NCI-H1105 treated with DMSO at 0.1 percent for 48 hours (cell line): ENCODE data around the gene PBOV1.

ENCODE experiments used
- DNase-seq: peaks from one replicate; lab custom pipeline; 2025; lab: John Stamatoyannopoulos, UW

Gene PBOV1

DNA sequence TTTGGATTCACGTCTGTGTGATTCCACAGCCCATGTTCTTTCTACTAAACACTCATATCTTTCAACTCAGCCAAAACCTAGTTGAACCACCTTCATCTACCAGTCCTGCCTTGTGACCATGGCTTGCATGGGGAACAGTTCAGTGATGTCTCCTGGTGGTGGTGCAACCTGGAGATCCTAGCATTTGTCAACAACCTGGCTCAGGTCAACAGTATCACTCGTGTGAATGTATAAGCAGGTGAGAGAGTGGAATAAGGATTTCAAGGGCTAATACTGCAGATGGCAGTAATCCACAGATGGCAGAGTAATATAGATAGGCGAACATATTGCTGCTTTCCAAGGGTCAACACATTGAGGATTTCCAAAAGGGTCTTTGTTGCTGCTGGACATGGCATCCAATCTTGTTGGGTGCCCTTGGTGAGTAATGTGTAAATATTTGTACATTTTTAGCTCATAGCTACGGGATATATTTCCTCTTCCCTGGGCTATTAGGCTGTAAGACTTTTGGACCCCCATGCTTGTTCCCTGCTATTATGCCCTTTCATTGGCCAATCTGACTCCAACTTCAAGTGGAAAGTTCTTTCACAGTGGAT is 13.4 kb downstream of the PBOV1 start:
- no peak for DNase-seq

DNA sequence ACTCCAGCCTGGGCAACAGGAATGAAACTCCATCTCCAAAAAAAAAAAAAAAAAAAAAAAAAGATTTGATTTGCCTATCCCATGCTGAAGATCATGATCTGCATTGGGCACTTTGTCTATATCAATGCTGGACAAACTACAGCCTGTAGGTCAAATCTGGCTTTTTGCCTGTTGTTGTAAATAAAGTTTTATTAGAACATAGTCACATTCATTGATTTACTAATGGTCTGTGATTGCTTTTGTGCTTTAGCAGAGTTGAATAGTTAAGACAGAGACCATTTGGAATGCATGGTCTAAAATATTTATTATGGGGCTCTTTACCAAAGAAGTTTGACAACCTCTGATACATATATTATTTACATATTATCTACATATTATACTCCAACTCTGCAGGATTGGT is 14.0 kb downstream of the PBOV1 start:
- DNase-seq: no peak

DNA sequence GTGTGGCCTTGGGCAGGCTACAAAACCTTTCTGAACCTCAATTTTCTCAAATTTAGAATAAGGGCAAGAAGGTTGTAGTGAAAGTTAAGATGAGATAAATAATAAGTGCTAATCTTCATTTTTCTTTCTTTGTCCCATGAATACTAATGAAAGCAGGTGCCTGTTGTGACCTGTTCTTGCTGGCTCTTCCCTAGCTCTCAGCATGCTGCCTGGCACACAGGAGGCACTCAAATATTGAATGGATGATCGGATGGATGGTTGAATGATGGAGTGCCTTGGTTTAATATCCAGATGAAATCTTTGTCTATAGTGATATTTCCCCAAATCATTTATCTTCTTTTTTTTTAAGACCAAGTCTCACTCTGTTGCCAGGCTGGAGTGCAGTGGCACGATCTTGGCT is 15.0 kb downstream of the PBOV1 start:
- no peak for DNase-seq

DNA sequence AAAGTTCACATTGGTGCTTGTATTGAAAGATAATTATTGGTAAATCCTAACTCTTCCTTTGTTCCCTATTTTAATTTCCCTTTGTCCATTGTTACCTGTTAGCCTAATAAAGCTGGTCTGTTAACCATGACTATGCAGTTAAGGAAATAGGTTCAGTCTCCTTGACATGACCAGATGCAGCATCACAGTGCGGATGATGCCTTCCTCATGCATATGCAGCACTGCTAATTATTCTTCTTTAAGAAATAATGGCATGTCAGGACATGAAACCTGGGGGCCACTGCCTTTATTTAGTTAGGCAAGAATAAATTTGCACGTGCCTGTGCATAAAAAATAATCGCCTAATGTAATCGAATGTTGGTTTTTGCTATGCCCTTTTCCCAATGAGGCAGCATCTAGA is 16.5 kb downstream of the PBOV1 start:
- no peak for DNase-seq

DNA sequence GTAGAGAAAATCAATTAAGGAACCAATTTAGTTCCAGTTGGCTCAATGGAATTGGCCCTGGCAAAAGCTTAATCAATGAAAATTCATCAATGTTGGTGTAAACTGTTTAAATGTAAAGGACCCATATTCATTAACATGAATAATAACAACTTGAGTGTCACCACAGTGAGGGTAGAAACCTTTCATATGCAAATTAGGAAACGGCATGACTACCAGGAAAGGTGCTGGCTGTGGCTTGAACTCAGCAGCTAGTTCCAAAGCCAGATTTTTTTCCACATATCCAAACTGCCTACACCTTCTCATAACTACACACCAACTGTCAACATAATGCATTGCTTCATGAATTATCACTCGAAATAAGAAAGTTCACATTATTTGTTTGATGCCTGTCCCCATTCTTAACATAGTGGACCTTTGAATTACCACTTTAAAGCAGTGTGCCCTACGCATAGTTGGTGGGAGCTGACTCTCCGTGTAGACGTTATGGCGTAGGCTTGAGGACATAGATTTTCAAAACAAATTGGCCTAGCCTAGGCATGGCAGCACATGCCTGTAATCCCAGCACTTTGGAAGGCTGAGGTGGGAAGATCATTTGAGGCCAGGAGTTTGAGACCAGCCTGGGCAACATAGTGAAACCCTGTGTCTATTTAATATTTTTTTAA is 19.7 kb downstream of the PBOV1 start:
- DNase-seq: no peak

DNA sequence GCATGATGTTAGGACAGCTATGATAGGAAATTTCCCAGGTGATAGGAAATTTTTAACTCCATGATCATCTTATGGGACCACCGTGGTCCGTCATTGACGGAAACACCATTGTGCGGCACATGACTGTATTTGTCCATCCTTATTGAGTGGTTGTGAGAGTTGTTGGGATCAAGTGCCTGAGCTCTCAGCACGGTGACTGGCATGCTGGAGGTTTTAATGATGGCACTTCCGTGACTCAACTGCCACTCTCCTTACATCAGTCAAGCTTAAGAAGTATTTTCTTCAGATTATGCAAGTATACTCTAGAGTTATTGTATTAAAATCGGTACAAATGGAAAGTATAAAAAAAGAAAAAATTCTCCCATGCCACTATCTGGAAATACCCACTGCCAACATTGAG is 20.7 kb downstream of the PBOV1 start:
- DNase-seq: no peak

DNA sequence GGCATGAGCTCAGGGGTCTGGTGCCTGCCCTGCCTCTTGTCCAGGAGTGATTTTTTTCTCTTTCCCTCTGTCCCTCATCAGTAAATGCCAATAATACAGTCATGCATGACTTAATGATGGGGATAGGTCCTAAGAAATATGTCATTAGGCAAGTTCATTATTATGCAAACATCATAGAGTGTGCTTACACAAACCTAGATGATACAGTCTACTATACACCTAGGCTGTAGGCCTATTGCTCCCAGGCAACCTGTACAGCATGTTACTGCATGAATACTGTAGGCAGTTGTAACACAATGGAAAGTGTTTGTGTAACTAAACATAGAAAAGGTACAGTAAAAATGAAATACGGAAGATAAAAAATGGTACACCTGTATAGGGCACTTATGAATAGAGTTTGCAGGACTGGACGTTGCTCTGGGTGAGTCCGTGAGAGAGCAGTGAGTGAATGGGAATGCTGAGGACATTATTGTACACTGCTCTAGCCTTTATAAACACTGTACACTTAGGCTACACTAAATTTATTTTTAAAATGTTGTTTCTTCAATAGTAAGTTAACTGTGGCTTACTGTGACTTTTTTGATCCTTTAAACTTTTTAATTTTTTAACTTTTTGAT is 22.1 kb downstream of the PBOV1 start:
- no peak for DNase-seq

DNA sequence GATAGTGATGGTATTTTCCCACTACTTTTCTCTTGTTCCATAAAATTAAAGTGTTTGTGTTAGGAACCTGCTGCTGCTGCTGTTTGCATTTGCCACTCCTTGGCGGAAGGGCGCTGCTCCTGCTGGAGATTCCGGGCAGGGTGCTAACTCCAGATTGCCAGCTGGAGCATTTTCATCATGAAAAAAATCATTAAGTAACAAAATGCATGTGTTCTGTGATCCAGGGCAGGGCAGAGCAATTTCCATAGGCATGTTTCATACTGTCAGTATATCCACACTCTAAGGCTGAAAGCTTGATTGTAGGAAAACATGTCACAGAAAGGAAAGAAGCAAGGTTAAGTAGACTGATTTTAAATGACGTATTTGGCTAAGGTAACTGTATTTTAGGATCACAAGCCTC is 24.0 kb downstream of the PBOV1 start:
- DNase-seq: no peak

DNA sequence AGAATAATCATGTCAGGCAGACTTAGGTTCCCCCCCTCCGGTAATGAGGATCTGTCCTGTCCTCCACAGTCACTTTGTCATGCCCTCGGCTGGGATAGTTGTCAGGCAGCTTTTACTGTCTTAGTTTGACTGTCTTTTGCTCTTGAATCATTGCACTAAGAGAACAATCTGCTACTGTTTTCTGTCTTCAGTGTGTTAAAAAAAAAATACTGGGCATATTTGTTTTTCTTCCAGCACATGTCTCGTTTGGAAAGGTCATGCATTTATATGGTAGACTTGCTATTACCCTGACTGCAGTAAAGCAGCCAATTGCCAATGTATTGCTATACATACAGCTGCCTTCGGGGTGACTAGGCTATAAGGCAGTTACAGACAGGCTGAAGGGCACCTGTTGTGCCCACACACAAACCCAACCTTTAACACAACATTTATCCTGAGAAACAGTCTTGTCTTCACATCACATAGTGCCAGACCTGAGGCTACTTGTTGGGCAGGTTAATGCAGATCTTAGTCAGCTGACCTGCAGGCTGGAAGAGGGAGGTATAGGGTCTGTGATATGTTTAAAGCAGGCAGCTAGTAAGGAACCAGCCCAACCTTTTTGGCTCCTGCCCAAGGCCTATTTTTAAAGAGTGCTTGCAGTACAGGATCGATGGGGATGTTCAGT is 29.9 kb downstream of the PBOV1 start:
- DNase-seq: peak; percentile 85

DNA sequence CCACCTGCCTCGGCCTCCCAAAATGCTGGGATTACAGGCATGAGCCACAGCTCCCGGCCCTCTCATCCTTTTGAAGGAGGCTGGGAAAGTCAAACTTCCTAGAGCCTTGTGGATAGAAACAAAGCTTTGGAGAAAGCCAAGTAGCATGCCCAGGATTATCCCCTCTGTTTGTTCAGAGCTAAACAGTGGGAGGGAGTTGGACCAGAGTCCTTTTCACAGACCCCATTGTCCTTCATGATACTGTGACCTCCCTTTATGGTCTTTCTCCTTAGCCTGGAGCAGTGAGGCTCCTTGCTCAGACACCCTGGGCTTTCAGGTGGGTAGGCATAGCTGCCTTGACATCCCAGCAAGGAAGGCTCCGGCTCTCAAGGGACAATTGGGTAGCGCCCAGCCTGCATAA is 31.1 kb downstream of the PBOV1 start:
- no peak for DNase-seq

DNA sequence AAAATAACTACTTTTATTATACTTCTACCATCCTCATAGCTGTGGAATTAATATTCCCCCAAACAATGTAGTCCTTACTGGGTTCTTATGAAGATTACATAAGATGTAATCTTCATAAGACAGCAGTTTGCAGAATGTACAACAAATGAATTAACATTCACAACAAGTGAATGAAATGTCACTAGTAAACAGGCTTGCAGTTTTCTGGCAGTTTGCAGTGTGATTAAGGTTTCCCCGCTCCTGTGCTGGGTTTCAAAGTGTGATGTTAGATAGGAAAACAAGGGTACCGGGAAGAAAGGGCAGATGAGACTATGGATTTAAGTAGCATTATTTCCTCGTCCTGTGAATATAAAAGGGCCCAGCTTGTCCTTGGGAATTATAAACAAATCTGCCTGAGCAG is 34.1 kb downstream of the PBOV1 start:
- no peak for DNase-seq

DNA sequence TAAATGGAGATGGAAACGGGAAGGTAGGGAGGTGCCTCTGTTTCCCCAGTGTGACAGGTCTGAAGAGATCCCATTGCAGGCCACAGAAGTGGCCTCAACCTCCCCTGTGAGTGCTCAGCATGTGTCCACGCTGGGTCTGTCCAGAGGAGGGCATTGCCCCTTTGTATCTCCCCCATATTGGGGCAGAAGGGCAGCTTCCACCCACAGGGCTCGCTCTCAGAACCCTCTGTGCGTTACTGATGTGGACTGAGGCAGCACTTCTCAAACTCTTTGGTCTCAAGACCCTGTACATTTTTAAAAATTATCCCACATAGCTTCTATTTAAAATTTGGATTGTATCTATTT is 34.5 kb downstream of the PBOV1 start:
- no peak for DNase-seq

DNA sequence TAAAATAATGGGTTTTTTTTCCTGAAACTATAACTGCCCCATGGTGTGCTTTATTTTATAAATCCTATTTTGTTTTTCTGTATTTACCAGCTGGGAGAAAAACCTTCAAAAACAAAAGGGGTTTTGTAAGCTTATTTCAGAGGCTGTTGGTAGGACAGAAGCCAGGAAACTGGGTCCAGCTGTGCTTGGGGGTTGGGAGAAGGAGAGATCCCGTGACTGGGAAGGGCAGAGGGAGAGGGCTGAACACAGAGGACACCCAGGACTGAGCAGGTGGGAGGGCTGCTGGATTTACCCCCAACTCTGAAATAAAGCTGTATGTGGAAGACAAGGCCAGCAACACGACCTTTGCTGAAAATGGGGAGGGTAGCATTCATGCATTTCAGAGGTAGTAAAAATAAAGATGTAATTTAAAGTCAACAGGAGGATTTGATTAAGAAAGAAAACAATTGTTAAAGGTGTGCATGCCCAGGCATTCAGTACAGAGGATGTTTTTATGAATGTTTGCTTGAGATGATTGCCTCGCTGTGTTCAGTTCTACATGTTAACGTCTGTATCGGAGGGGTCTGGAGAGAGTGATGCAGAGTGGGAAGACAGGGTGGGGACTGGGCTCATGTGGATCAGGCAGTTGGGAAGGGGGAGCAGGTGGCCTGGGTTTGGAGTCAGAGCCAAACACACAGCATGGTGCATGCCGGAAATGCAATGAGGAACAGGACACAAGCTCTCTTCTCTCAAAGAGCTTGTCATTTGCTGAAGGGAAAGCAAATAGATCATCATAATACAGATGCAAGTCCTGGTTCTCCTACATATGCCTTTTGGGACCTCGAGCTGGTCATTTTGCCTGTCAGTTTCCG is 35.1 kb downstream of the PBOV1 start:
- peak; percentile 21 for DNase-seq

DNA sequence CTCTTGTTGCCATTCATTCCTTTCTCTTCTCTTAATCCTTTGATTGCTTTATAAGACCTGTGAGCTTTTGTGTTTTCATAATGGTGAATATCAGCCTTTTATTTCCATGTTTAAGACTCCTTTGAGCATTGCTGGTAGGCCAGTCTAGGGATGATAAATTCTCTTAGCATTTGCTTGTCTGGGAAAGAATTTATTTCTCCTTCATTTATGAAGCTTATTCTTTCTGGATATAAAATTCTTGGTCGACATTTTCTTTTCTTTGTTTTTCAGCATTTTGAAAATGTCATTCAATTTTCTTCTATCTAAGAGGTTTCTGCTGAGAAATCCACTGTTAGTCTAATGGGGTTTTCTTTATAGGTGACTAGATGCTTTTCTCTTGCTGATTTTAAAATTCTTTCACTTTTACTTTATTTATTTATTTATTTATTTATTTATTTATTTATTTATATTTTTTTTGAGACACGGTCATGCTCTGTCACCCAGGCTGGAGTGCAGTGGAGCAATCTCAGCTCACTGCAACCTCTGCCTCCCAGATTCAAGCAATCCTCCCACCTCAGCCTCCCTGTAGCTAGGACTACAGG is 41.5 kb downstream of the PBOV1 start:
- DNase-seq: no peak

DNA sequence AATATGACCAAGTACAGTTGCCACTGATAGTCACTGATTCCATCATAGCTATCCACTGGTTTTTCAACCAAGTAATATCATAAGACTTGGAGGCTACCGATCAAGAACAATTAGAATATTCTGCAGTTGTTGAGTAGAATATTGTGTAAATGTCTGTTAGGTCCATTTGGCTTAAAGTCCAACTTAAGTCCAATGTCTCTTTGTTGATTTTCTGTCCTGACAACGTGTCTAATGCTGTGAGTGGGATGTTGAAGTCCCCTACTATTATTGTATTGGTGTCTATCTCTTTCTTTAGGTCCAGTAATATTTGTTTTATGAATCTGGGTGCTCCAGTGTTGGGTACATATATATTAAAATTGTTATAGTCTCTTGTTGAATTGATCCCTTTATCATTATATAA is 42.7 kb downstream of the PBOV1 start:
- DNase-seq: no peak
